Stomach (tissue), 9 donors: ENCODE results near the gene ANKRD18A. TPM values are rescaled to one million over a fixed set of nuclear protein-coding genes. Genes with fewer than 3 reads are reported as not detected.

Source experiments
- DNase-seq, 2 donors: peaks; one replicate each; pipeline versions ENCODE4 v3.0.0 to v3.0.0-alpha.2; 2013 to 2019
- H3K27ac ChIP-seq, 5 donors: fragments of 200-600 bp in 4 of 5; sonication (generic) in 4 of 5; one replicate each; pipeline ENCODE4 v1.5.1; 2013 to 2019; ENCODE audit warnings: mild to moderate bottlenecking in 1 of 5, moderate library complexity in 1 of 5
- H3K27me3 ChIP-seq, 3 donors: fragments of 200-600 bp; sonication (generic); one replicate each; pipeline ENCODE4 v1.5.1; 2017 to 2019; ENCODE audit warnings: mixed run types in 1 of 3
- H3K36me3 ChIP-seq, 4 donors: fragments of 200-600 bp; sonication (generic); 1 replicate in 3 of 4; 2 replicates in 1 of 4; pipeline ENCODE4 v1.5.1; 2016 to 2019
- H3K4me1 ChIP-seq, 4 donors: fragments of 200-600 bp; sonication (generic); one replicate each; pipeline ENCODE4 v1.5.1; 2016 to 2019
- H3K4me3 ChIP-seq, 4 donors: fragments of 200-600 bp; sonication (generic) in 3 of 4; one replicate each; pipeline ENCODE4 v1.5.1; 2016 to 2019; ENCODE audit warnings: mild to moderate bottlenecking in 1 of 4
- H3K9me3 ChIP-seq, 4 donors: fragments of 200-600 bp; sonication (generic); one replicate each; pipeline ENCODE4 v1.5.1; 2016 to 2019
- CTCF ChIP-seq, 7 experiments: fragments of 450-650 bp in 4 of 7; fragments of 200-600 bp in 3 of 7; sonication (generic) in 3 of 7; IDR thresholded peaks; one replicate each; pipeline ENCODE4 v1.5.1; 2016 to 2019; ENCODE audit warnings: antibody characterized with exemption in 7 of 7, control low read depth in 2 of 7, mild to moderate bottlenecking in 1 of 7
- EP300 ChIP-seq: sonication (generic); formaldehyde crosslinking; IDR thresholded peaks from one replicate; pipeline ENCODE4 v1.6.1; 2017; ENCODE audit warnings: antibody characterized with exemption
- POLR2A ChIP-seq, 4 donors: fragments of 450-650 bp; IDR thresholded peaks; one replicate each; pipeline ENCODE4 v1.6.1; 2016; ENCODE audit warnings: antibody characterized with exemption in 4 of 4, control low read depth in 2 of 4, mild to moderate bottlenecking in 1 of 4, moderate library complexity in 1 of 4
- POLR2AphosphoS5 ChIP-seq, 3 donors: sonication (generic); formaldehyde crosslinking; IDR thresholded peaks; one replicate each; pipeline ENCODE4 v1.6.1; 2016; ENCODE audit warnings: antibody characterized with exemption in 3 of 3
- WGBS, 5 donors: extraction: QIAGEN DNeasy Blood & Tissue Kit in 3 of 5; methylation state at CpG; one replicate each; pipeline versions ENCODE4 v1.1.5 to v1.1.7; 2013 to 2018; 5-methylcytosine and 5-hydroxymethylcytosine counted together
- intact Hi-C: fragments of 100-400 bp; cut with DNase I; formaldehyde crosslinking; loops from one replicate; pipeline ENCODE4 v1.15.1; 2023; ENCODE audit warnings: low total_unique reads
- polyA plus RNA-seq, 3 donors: library from polyadenylated mRNA; stranded (reverse); fragments of 200-250 nt; gene quantifications; one replicate each; pipeline ENCODE4 v1.2.3, GENCODE V29; 2013
- total RNA-seq, 5 donors: library from RNA; depleted of rRNA; stranded (reverse); fragments of >200 nt; gene quantifications; one replicate each; pipeline versions ENCODE4 v1.1.0 to v1.2.3, GENCODE V29; 2014 to 2016
- donor health status: healthy with polysubstance abuse.
- donor health status: Bipolar disorder and iron deficiency.
- donor health status: healthy.

Gene ANKRD18A
- total and polyA plus RNA-seq, 8 donors, result 0.15 to 5.8 (median 2.5) TPM

- intact Hi-C loops, result no loop called here
- H3K4me1 ChIP-seq, result no peaks in the 10 kb centered on the region
- H3K4me3 ChIP-seq, result no peak overlapping the region
- DNase-seq, result no peak
- H3K27ac ChIP-seq, result no peak overlapping the region
- no peaks in the 10 kb centered on the region for H3K36me3 ChIP-seq
- no peaks in the 10 kb centered on the region for H3K9me3 ChIP-seq
- no peak for TF ChIP-seq CTCF (IDR thresholded peaks at IDR 0.05)
- no peak for TF ChIP-seq EP300
- no peak for TF ChIP-seq POLR2A (IDR thresholded peaks at IDR 0.05)
- TF ChIP-seq POLR2AphosphoS5 (IDR thresholded peaks at IDR 0.05), result no peak
- peaks cover 0 to 7% (median 0%) of the 10 kb centered on the region in 3 donors for H3K27me3 ChIP-seq
- WGBS, 5 donors, result 85 to 92% (median 90%) methylated on average over 7 of the region's 7 CpGs
Measured at GRCh38 chr9:38659538-38659937, 39.1 kb upstream of the ANKRD18A start.

- H3K4me1 ChIP-seq, result no peaks in the 10 kb centered on the region
- no peaks in the 10 kb centered on the region for H3K9me3 ChIP-seq
- DNase-seq, result no peak
- intact Hi-C loops, result no loop called here
- H3K4me3 ChIP-seq, result no peak overlapping the region
- TF ChIP-seq POLR2A (IDR thresholded peaks at IDR 0.05) (no peak), EP300 (no peak), CTCF (IDR thresholded peaks at IDR 0.05) (no peak), POLR2AphosphoS5 (IDR thresholded peaks at IDR 0.05) (no peak)
- WGBS, 5 donors, result 26 to 77% (median 32%) methylated on average over 5 of the region's 5 CpGs
- H3K27ac ChIP-seq, result no peak overlapping the region
- peaks cover 0 to 7% (median 0%) of the 10 kb centered on the region in 3 donors for H3K27me3 ChIP-seq
- no peaks in the 10 kb centered on the region for H3K36me3 ChIP-seq
Measured at GRCh38 chr9:38656896-38657295, 36.5 kb upstream of the ANKRD18A start.

GRCh38 chr9:38652486-38652885 is 32.1 kb upstream of the ANKRD18A start:
- H3K9me3 ChIP-seq, result no peaks in the 10 kb centered on the region
- DNase-seq, result no peak
- no peaks in the 10 kb centered on the region for H3K36me3 ChIP-seq
- no peak overlapping the region for H3K27ac ChIP-seq
- H3K4me3 ChIP-seq, result no peak overlapping the region
- H3K27me3 ChIP-seq, result peaks cover 0 to 12% (median 0%) of the 10 kb centered on the region in 3 donors
- intact Hi-C loops, result no loop called here
- no peaks in the 10 kb centered on the region for H3K4me1 ChIP-seq
- TF ChIP-seq POLR2AphosphoS5 (IDR thresholded peaks at IDR 0.05) (no peak), CTCF (IDR thresholded peaks at IDR 0.05) (no peak), POLR2A (IDR thresholded peaks at IDR 0.05) (no peak), EP300 (no peak)
- 63 to 75% (median 71%) methylated on average over 7 of the region's 7 CpGs for WGBS, 5 donors

GRCh38 chr9:38652044-38652443 is 31.6 kb upstream of the ANKRD18A start:
- Histone ChIP-seq H3K36me3 (no peaks in the 10 kb centered on the region), H3K9me3 (no peaks in the 10 kb centered on the region), H3K4me1 (no peaks in the 10 kb centered on the region), H3K27ac (no peak overlapping the region), H3K4me3 (no peak overlapping the region), H3K27me3 (peaks cover 0 to 12% (median 0%) of the 10 kb centered on the region in 3 donors)
- intact Hi-C loops, result no loop called here
- 57 to 70% (median 67%) methylated on average over 2 of the region's 2 CpGs for WGBS, 5 donors
- DNase-seq, result no peak
- TF ChIP-seq POLR2AphosphoS5 (IDR thresholded peaks at IDR 0.05) (no peak), POLR2A (IDR thresholded peaks at IDR 0.05) (no peak), CTCF (IDR thresholded peaks at IDR 0.05) (no peak), EP300 (no peak)
